GM12878 (cell line): ENCODE measurements around the gene PRR5L. TPM values are rescaled to one million over a fixed set of nuclear protein-coding genes. Genes with fewer than 3 reads are reported as not detected.

ENCODE experiments used
- ATAC-seq: fragments of 200-7000 bp; cut with Tn5 transposase; 3 replicates; pipeline ENCODE4 v1.9.1; 2020; ENCODE audit warnings: mild to moderate bottlenecking, moderate library complexity
- BruUV-seq: library from RNA; stranded (reverse); fragments of 400-500 nt; replicated peaks from 2 replicates; lab custom pipeline; 2021; lab: Mats Ljungman, UMichigan
- CTCF ChIA-PET: fragments of 300-600 bp; sonication (Branson Sonifier 250); formaldehyde crosslinking; extraction: SDS; loops from one replicate; lab custom pipeline; 2021; ENCODE audit warnings: inconsistent platforms; lab: Yijun Ruan, JAX
- POLR2A ChIA-PET: fragments of 350-600 bp; formaldehyde crosslinking; extraction: SDS; loops from one replicate; lab custom pipeline; 2021; ENCODE audit warnings: inconsistent platforms; lab: Charles Lee
- RAD21 ChIA-PET: fragments of 300-600 bp; sonication (Branson Sonifier 250); formaldehyde crosslinking; loops from one replicate; lab custom pipeline; 2023; ENCODE audit warnings: antibody characterized with exemption; ENCODE audit not compliant: unreplicated experiment; lab: Charles Lee
- SMC1A ChIA-PET: fragments of 300-600 bp; sonication (Branson Sonifier 250); formaldehyde crosslinking; loops from one replicate; lab custom pipeline; 2023; ENCODE audit not compliant: unreplicated experiment, uncharacterized antibody; lab: Charles Lee
- DNase-seq: peaks from one replicate; pipeline ENCODE4 v3.0.0-alpha.2; 2011; ENCODE audit warnings: low read depth, low spot score
- FAIRE-seq: peaks from 3 replicates; lab custom pipeline; 2011; peaks lifted over from hg19 to GRCh38; lab: Jason Lieb, UNC
- H2AFZ ChIP-seq: 2 replicates; pipeline ENCODE4 v1.6.0; 2011; ENCODE audit warnings: low read depth, low read length, control low read depth; ENCODE audit not compliant: control insufficient read depth
- H3K27ac ChIP-seq: 2 replicates; pipeline ENCODE4 v1.5.1; 2011; ENCODE audit warnings: control low read depth; ENCODE audit not compliant: control insufficient read depth, insufficient read depth
- H3K27me3 ChIP-seq, 2 experiments: replicated peaks in 1 of 2; 2 replicates each; pipeline versions ENCODE4 v1.6.0 to v1.6.1; 2011; ENCODE audit warnings: low read length in 1 of 2; ENCODE audit not compliant: control insufficient read depth in 2 of 2, insufficient read depth in 2 of 2
- H3K36me3 ChIP-seq, 2 experiments: 2 replicates each; pipeline ENCODE4 v1.5.1; 2011; ENCODE audit warnings: low read length in 1 of 2; ENCODE audit not compliant: control insufficient read depth in 2 of 2, insufficient read depth in 2 of 2
- H3K4me1 ChIP-seq: 2 replicates; pipeline ENCODE4 v1.6.1; 2011; ENCODE audit warnings: mild to moderate bottlenecking, low read length, moderate library complexity, mixed read lengths; ENCODE audit not compliant: control insufficient read depth, insufficient read depth
- H3K4me2 ChIP-seq: 2 replicates; pipeline ENCODE4 v1.6.0; 2011; ENCODE audit warnings: control low read depth; ENCODE audit not compliant: control insufficient read depth, insufficient read depth
- H3K4me3 ChIP-seq: fragments of 200-600 bp; sonication (generic); 2 replicates; pipeline ENCODE4 v1.5.1; 2016
- H3K79me2 ChIP-seq: 2 replicates; pipeline ENCODE4 v1.6.0; 2011; ENCODE audit warnings: low read length; ENCODE audit not compliant: control insufficient read depth, insufficient read depth
- H3K9ac ChIP-seq: 2 replicates; pipeline ENCODE4 v1.8.0; 2011; ENCODE audit warnings: low read length, control low read depth, mixed read lengths; ENCODE audit not compliant: control insufficient read depth, insufficient read depth
- H3K9me3 ChIP-seq: replicated peaks from 3 replicates; pipeline ENCODE4 v1.5.1; 2011; ENCODE audit warnings: mild to moderate bottlenecking, low read length; ENCODE audit not compliant: control insufficient read depth, insufficient read depth
- H4K20me1 ChIP-seq: 2 replicates; pipeline ENCODE4 v1.6.0; 2011; ENCODE audit not compliant: control insufficient read depth, insufficient read depth
- EGR1 ChIP-seq, 2 experiments: IDR thresholded peaks; 1 replicate in 1 of 2; 2 replicates in 1 of 2; pipeline ENCODE4 v1.6.1; 2011 to 2012; ENCODE audit warnings: low read depth in 2 of 2, low read length in 2 of 2, borderline replicate concordance in 1 of 2, mild to moderate bottlenecking in 1 of 2, moderate library complexity in 1 of 2
- HDGF ChIP-seq: fragments of 450-650 bp; IDR thresholded peaks from 2 replicates; pipeline ENCODE4 v1.6.1; 2016; ENCODE audit warnings: antibody characterized with exemption
- RB1 ChIP-seq: fragments of 450-650 bp; formaldehyde crosslinking; IDR thresholded peaks from 2 replicates; pipeline ENCODE4 v1.6.1; 2017; ENCODE audit warnings: mild to moderate bottlenecking, borderline replicate concordance
- TARDBP ChIP-seq: IDR thresholded peaks from 2 replicates; pipeline ENCODE4 v1.6.1; 2016; ENCODE audit warnings: borderline replicate concordance
- YBX1 ChIP-seq: fragments of 450-650 bp; IDR thresholded peaks from 2 replicates; pipeline ENCODE4 v1.6.1; 2016; ENCODE audit warnings: antibody characterized with exemption
- ZNF217 ChIP-seq: fragments of 450-650 bp; IDR thresholded peaks from 2 replicates; pipeline ENCODE4 v1.6.1; 2017; ENCODE audit warnings: antibody characterized with exemption, mild to moderate bottlenecking
- WGBS: methylation state at CpG from one replicate; pipeline ENCODE4 v1.1.6; 2016; ENCODE audit warnings: low lambda C conversion rate; ENCODE audit not compliant: insufficient replicate concordance, insufficient coverage; ENCODE audit errors: missing lambda C conversion rate; 5-methylcytosine and 5-hydroxymethylcytosine counted together
- in situ Hi-C: fragments of 300-500 bp; cut with MboI; formaldehyde crosslinking; loops from 9 replicates; pipeline ENCODE4 v1.14.3; 2018; ENCODE audit warnings: mixed read lengths
- intact Hi-C: fragments of 100-400 bp; cut with micrococcal nuclease; formaldehyde crosslinking; loops from one replicate; pipeline ENCODE4 v1.14.2; 2022; ENCODE audit not compliant: unreplicated experiment
- polyA plus RNA-seq, 11 experiments: library from polyadenylated mRNA; depleted of rRNA in 4 of 11; unstranded in 6 of 11; stranded (reverse) in 5 of 11; fragments of >200 nt; fragmentation: Nextera tagmentation in 4 of 11; fragmentation: Illumina TruSeq in 1 of 11; extraction: Ambion mirVana in 4 of 11; extraction: Trizol in 1 of 11; gene quantifications; 1 replicate in 1 of 11; 2 replicates in 10 of 11; pipeline versions ENCODE4 v1.2.1 to v1.2.3, GENCODE V29; 2011 to 2016; ENCODE audit warnings: inconsistent platforms in 2 of 11, missing spikeins in 2 of 11, low read depth in 1 of 11
- total RNA-seq, 4 experiments: library from RNA; depleted of rRNA in 3 of 4; stranded (reverse); fragments of >200 nt in 3 of 4; fragmentation: Illumina TruSeq in 1 of 4; extraction: Trizol in 1 of 4; gene quantifications; 2 replicates each; pipeline versions ENCODE4 v1.2.1 to v1.2.3, GENCODE V29; 2013 to 2021
- TF ChIP-seq, protein P1 (sequence below): fragments of 450-650 bp; IDR thresholded peaks from 2 replicates; pipeline ENCODE4 v1.6.1; 2016; ENCODE audit warnings: mild to moderate bottlenecking, moderate library complexity, borderline replicate concordance

PRR5L gene
- total and polyA plus RNA-seq, 10 of the 15 experiments (the other 5 are each of a cell fraction or from before 2014, with no cell fraction given), result 0.11 to 4.2 (median 0.67) TPM; not detected in 1

DNA sequence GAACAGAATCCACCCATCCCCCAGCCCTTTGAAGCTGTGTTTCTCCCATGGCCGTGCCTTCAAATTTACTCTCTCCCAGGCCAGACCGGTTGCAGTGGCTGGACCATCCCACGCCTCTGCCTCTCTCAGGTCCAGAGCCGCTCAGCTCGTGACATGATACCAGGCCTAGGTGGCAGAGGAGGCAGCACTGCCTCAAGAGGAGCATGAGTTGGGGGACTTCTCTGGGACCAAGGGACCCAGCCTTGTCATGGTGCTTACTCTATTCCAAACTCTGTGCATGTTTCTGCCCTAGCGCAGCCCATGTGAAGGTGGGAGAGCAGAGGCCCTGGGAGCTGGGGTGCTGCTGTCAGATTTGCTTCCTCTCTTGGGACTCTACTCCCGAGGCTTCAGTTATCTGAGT lies 163.0 kb downstream of the PRR5L start:
- H3K27me3 ChIP-seq, result no peaks in the 10 kb centered on the region; a peak in 2 of 4 replicates
- H3K79me2 ChIP-seq, result no peaks in the 10 kb centered on the region
- BruUV-seq, result no TSS peak
- intact Hi-C loops (no loop called here), in situ Hi-C loops (no loop called here)
- DNase-seq, result no peak
- H4K20me1 ChIP-seq, result no peaks in the 10 kb centered on the region
- no peaks in the 10 kb centered on the region for H3K36me3 ChIP-seq
- no peak overlapping the region for H3K27ac ChIP-seq
- no peak for TF ChIP-seq HDGF
- H3K9ac ChIP-seq, result no peak overlapping the region
- WGBS, result 63% methylated on average over 7 of the region's 7 CpGs
- H2AFZ ChIP-seq, result no peak overlapping the region
- ChIA-PET SMC1A (interaction anchor here (1.0 to 1.5 kb wide), 2 partner anchors 19 to 112 kb away, joined by 3 to 4 read pairs; no protein-coding TSS in a partner anchor), POLR2A (no interaction called here), RAD21 (no interaction called here), CTCF (no interaction called here)
- H3K4me3 ChIP-seq, result no peak overlapping the region
- no peak for FAIRE-seq
- H3K9me3 ChIP-seq, result no peaks in the 10 kb centered on the region
- ATAC-seq, result no peak
- no peak overlapping the region for H3K4me2 ChIP-seq
- H3K4me1 ChIP-seq, result no peaks in the 10 kb centered on the region

DNA sequence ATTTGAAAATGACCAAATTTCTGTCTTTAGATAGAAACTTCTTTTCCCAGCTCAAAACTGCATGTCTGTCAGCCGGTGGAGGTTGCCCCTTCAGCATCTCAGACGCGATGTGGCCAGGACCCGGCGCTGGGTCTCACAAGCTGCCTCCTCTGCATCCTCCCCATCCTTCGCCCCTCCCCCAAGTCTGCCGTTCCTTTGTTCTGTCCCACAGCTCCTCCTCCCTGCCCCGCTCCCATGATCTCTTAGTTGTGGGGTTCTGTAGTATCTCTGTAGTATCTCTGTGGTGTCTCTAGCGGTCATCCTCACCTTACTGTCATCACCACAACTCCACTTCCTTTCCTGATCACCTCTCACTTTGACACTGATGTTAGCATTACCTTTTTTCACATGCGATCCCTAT lies 164.1 kb downstream of the PRR5L start:
- WGBS, result 60% methylated on average over 10 of the region's 10 CpGs
- H4K20me1 ChIP-seq, result no peaks in the 10 kb centered on the region
- no TSS peak for BruUV-seq
- RAD21 ChIA-PET, result no interaction called here
- FAIRE-seq (no peak), ATAC-seq (no peak), DNase-seq (no peak)
- H3K9ac ChIP-seq, result no peak overlapping the region
- H3K27me3 ChIP-seq, result no peaks in the 10 kb centered on the region; a peak in 2 of 4 replicates
- H3K4me1 ChIP-seq, result no peaks in the 10 kb centered on the region
- in situ Hi-C loops (loop anchor here (5.0 kb wide), 1 partner anchor 48 kb away; no protein-coding TSS in a partner anchor), intact Hi-C loops (no loop called here)
- H3K9me3 ChIP-seq, result no peaks in the 10 kb centered on the region
- H3K36me3 ChIP-seq, result no peaks in the 10 kb centered on the region
- no peak overlapping the region for H3K27ac ChIP-seq
- no peak overlapping the region for H3K4me3 ChIP-seq
- no peaks in the 10 kb centered on the region for H3K79me2 ChIP-seq
- SMC1A ChIA-PET, result interaction anchor here (1.5 kb wide), 1 partner anchor 18 kb away, joined by 4 read pairs; no protein-coding TSS in a partner anchor
- no peak overlapping the region for H2AFZ ChIP-seq
- H3K4me2 ChIP-seq, result no peak overlapping the region
- POLR2A ChIA-PET, result interaction anchor here (0.5 kb wide), 1 partner anchor 63 kb away, joined by 5 read pairs; no protein-coding TSS in a partner anchor
- CTCF ChIA-PET, result no interaction called here
- TF ChIP-seq TARDBP, result no peak
- TF ChIP-seq, protein P1, sequence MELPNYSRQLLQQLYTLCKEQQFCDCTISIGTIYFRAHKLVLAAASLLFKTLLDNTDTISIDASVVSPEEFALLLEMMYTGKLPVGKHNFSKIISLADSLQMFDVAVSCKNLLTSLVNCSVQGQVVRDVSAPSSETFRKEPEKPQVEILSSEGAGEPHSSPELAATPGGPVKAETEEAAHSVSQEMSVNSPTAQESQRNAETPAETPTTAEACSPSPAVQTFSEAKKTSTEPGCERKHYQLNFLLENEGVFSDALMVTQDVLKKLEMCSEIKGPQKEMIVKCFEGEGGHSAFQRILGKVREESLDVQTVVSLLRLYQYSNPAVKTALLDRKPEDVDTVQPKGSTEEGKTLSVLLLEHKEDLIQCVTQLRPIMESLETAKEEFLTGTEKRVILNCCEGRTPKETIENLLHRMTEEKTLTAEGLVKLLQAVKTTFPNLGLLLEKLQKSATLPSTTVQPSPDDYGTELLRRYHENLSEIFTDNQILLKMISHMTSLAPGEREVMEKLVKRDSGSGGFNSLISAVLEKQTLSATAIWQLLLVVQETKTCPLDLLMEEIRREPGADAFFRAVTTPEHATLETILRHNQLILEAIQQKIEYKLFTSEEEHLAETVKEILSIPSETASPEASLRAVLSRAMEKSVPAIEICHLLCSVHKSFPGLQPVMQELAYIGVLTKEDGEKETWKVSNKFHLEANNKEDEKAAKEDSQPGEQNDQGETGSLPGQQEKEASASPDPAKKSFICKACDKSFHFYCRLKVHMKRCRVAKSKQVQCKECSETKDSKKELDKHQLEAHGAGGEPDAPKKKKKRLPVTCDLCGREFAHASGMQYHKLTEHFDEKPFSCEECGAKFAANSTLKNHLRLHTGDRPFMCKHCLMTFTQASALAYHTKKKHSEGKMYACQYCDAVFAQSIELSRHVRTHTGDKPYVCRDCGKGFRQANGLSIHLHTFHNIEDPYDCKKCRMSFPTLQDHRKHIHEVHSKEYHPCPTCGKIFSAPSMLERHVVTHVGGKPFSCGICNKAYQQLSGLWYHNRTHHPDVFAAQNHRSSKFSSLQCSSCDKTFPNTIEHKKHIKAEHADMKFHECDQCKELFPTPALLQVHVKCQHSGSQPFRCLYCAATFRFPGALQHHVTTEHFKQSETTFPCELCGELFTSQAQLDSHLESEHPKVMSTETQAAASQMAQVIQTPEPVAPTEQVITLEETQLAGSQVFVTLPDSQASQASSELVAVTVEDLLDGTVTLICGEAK, result no peak
- no peak for TF ChIP-seq ZNF217
- no peak for TF ChIP-seq RB1
- TF ChIP-seq YBX1, result no peak
- no peak for TF ChIP-seq EGR1 (IDR thresholded peaks at IDR 0.05; ENCODE audit: borderline replicate concordance in 1 of 2, low read depth in 2 of 2, low read length in 2 of 2)
